HG03097 (cell line): ENCODE data around the gene CAPZB.

Source experiments
- ATAC-seq: cut with Tn5 transposase; IDR thresholded peaks from one replicate; pipeline ENCODE4 v1.9.1; 2021; ENCODE audit not compliant: unreplicated experiment, low FRiP score

CAPZB gene

DNA sequence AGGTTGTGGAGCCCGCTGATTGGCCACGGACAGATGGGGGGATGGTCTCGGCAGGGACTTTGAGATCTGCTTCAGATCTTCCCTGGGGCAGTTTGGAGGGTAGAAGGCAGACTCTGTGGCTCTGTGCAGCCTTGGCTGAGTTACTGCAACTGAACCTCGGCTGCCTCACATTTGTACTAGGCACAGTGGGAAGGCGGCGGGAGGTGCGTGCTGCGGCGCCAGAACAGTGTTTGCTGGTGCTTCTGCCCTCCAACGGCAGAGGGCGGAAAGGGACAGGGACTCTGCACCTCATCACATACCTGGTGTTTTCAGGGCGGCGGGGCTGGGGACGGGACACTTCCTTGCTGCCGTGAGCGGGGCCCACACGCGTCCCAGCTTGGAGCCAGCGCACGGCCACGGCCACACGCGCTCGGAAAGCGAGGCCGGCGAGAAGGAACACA lies 147.0 kb downstream of the CAPZB start:
- no peak for ATAC-seq

DNA sequence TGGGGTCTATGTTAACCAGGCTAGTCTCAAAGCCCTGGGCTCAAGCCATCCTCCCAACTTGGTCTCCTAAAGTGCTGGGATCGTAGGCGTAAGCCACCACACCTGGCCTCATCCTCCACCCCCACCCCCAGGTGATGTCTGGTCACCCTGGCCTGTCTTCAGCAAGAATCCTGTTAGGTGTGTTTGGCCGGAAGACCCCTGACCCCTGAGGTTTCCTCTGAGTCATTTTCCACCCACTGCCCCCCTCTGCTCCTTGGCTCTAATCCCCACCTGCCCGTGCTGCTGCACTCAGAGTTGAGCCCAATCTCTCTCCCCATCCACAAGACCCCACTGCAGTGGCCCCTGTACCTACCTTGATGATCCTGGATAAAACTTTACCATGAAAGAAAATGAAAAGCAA lies 148.1 kb downstream of the CAPZB start:
- no peak for ATAC-seq

DNA sequence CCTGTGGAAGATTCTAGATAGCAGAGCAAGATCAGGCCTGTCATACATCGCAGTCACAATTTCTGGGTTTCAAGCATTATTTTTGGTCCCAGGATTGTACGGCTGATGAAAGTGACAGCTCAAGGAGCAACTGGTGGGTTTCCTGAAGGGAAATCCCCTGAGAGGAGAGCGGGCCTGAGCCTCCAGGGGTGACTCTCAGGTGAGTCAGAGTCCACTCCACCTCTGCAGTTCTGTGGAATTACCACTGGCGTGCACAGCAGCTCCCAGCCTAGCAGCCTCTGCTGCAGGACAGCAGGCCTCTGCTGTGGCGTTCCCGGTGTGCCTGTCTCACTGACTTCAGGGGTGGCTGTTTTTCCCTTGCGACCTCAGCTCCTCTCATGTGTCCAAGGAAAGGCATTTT lies 148.8 kb downstream of the CAPZB start:
- ATAC-seq: no peak

DNA sequence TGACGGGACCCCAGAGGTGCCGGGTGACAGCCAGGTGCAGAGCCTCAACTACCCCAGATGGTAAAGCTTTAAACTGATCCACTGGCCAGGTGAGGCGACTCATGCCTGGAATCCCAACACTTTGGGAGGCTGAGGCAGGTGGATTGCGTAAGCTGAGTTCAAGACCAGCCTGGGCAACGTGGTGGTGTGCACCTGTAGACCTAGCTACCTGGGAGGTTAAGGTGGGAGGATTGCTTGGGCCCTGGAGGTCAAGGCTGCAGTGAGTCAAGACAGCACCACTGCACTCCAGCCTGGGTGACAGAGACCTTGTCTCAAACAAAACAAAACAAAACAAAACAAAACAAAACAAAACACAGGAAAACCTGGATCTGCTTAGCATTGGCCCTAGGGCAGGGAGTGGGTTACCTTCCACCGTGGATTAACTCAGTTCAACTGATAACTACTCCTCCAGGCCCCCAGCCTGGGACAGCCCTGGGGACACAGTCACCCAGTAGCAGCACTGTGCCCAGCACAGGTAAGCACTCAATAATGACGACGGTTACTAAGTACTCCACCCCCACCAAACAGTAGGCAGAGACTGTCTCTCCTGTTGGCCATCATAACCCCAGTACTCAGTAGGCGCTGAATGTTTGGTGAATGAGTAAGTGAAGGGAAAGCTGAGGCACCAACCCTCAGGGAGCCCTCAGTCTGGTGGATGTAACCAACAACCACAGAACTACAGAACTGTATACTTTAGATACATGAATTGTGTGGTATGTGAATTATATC lies 151.6 kb downstream of the CAPZB start:
- ATAC-seq: no peak

DNA sequence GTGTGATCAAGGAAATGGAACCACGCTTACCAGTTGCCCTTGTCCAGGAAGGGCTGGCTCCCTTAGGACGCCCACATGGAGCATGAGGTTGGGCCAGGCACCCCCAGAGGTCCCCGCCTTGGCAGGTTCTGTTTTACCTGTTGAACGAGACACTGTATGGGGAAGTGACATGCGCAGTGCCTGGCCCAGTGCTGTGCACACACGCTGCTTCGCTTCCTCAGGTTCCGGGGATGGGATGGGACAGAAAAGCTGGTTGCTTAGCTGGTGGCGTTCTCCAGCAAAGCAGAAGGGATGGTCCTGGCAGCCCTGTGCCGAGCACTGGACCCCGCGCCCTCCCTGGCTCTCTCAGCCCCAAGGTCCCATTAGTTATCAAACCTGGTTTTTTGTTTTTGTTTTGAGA lies 152.5 kb downstream of the CAPZB start:
- ATAC-seq: no peak

DNA sequence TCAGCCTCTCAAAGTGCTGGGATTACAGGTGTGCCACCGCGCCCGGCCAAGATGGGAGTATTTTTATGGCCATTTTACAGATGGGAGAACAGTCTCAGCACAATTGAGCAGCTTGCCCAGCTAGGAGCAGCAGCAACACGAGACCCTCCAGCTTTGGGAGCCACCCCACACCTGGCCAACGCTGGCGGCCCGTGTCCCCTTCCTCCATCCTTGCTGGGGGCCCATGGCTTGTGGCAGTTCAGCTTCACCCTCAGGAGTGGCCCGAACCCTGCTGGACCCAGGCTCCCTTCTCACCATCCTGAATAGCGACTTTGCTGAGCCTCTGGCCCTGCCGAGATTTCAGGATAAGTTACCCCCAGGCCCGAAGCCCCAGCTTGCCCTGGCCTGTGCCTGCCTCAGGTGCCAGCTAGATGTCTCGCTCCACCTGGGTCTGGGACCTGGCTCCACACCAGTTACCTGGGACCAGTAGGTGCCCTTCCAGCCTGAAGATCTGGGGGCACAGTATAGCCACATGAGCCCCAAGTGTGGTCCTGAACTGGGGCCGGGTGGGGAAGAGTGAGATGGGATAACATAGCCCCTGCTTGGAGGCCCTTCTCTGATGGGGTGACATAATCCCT lies 154.0 kb downstream of the CAPZB start:
- no peak for ATAC-seq

DNA sequence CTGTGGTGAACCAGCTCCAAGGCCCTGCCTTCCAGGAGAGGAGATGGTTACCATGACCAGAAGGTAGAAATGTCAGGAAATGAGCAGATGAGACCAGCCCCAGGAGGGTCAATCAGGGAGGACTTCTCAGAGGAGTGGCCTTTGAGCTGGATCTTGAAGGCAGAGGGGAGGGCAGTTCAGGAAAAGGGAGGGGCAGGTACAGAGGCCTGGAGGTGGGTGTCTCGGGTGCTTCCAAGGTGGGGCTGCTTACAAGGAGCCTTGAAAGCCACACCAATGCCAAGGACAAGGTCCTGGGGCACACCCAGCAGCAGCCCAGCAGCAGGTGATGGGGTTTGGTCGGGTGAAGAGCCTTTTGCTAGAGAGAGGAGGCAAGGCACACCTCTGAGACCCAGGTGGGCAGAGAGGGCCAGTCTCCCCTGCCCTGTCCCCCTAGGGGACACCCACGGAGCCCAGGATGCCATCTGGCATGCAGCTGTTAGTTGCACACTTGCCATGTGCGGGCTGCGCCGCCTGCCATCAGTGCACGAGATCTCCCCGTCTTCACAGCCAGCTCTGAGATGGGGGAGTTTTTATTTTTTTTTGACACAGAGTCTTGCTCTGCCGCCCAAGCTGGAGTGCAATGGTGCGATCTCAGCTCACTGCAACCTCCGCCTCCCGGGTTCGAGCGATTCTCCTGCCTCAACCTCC lies 154.7 kb downstream of the CAPZB start:
- no peak for ATAC-seq

DNA sequence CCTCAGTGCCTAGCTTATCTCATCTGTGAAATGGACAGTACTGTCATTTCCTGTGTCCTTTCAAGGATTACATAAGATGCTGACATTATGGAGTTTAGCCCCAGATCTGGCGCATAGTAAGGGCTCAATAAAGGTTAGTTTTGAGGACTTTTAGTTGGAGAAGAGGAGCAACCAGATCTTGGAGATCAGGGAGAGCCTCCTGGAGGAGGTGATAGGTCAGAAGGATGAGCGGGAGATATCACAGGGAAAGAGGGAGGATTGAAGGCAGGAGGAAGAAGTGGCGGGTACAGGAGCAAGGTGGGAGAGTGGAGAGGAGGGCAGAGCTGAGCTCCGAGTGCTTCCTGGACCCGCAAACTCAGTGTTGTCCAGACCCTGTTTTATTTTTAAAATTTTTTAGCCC lies 155.7 kb downstream of the CAPZB start:
- no peak for ATAC-seq

DNA sequence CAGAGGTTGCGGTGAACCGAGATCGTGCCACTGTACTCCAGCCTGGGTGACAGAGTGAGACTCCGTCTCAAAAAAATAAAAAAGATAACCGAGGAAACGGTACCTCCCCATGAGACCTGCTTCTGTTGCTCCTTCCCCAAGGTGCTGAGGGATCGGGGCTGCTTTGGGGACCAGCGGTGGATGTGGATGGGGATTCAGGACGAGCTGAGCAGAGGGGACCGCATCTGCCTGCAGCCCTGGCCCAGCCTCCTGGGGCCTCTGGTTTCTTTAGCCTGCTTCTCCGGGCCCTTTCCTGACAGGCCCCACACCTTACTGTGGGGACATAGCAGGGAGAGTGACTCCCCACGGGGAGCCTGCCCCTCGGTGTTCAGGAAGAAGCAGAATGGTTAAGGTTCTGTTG lies 156.2 kb downstream of the CAPZB start:
- no peak for ATAC-seq

DNA sequence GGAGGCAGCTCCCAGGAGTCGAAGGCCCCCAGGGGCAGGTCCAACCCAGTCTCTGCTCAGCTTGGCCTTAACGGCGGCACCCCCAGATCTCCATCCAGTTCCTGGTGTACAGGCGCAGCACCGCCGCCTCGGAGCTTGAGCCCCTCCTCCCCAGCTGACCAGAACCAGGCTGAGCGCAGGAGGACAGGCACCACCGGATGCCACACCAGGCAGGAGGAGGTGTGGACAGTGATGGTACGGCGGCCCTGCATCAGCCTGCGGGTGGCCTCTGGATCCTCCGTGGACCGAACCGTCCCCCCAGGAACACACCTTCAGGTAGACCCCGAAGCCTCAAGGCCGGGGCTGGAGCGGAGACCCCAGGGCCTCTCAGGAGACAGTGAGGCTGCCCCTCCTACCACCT lies 156.9 kb downstream of the CAPZB start:
- ATAC-seq: no peak

DNA sequence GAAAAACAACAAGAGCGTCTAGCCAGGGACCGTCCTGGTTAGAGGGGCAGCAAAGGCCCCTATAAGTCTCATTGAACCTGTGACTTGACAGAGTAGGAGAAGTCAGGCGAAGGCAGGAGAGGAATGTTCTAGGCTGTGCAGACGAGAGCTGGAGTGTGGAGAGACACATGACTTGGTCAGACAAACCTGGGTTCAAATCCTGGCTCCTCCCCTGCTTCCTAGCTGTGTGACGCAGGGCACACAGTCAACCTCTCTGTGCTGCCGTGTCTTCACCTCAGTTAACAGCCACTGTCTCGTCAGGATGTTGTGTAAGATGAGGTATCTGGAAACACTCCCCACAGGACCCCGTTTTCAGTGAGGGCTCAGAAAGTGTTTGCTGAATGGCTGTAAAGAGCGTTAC lies 157.6 kb downstream of the CAPZB start:
- no peak for ATAC-seq

DNA sequence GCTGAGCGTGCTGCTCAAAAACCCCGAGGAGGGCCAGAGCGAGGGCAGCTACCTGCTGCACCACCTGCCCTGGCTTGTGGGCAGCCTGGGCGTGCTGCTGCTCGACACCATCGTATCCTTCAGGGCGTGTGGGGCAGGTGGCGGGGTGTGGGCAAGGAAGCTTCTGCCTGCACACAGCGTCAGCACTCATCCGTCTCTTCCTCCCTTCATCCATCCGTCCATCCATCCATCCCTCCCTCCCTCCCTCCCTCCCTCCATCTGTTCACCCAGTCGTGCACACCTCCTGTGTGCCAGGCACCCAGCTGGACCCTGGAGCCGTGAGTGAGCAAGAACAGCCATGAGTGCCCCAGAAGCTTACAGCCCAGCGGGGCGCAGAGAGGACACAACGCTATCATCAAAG lies 158.0 kb downstream of the CAPZB start:
- ATAC-seq: no peak

DNA sequence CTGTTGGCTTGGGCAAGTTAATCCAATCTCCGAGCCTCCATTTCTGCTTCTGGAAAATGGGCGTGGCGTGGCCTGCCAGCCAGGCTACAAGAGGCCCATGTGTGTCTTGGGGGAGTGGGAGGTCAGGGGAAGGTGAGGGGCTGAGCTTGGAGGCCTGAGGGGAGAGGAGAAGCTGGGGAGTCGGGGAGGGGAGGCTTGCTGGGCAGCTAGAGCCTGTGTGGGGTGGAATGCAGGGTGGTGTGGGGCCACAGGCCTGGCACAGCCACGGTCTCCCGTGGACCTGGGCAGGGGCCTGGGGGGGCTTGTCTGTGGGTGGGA lies 158.6 kb downstream of the CAPZB start:
- ATAC-seq: no peak

DNA sequence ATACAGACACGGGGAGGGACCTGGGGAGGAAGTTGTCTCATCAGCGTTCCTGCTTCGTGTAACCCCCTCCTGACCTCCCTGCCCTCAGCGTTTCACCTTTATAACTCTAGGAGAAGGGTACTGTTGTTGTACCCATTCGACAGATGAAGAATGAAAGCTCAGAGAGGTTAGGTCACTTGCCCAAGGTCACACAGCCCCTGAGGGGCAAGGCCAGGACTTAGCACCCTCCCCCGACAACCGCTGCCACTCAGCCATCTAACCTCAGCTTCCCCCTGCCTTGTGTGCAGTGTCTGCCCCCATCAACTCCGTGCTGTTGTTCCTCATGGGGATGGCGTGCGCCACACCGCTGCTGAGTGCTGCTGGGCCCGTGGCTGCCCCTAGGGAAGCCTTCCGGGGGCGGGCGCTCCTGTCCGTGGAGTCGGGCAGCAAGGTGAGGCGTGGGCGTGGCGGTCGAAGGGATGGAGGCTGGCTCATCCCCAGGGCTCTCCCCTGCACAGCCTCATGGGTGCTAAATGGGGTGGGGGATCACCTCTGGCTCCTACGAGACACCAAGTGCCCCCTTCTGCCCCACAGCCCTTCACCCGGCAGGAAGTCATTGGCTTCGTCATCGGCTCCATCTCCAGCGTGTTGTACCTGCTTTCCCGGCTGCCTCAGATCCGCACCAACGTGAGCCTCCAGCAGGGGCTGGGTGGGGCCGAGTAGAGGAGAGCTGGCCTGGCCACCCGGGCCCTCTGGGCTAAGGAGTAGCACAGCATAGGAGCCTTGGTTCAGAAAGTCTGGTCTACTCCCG lies 159.2 kb downstream of the CAPZB start:
- no peak for ATAC-seq

DNA sequence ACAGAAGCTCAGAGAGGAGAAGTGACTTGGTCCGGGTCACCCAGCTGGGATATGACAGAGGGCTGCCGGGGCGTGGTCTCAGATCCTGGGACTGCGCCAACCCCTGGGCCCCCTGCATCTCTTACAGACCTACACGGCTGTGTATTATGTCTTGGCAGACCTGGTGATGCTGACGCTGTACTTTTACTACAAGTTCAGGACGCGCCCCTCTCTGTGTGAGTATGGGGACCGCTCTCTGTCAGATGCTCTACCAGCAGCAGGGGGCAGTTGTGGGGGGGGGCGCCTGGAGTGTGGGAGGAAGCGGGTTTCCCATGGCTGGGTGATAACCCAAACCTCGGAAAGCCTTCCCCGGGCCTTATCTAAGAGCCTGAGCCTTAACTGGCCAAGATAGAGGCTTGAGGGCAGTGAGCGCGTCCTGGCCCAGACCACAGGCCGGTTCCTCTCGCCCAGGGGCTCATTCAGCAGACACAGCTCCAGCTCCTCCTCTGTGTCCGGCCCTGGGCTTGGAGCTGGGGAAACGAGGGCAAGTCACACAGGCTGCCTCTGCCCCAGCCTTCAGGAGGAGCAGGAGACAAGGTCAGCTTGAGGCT lies 159.9 kb downstream of the CAPZB start:
- no peak for ATAC-seq

DNA sequence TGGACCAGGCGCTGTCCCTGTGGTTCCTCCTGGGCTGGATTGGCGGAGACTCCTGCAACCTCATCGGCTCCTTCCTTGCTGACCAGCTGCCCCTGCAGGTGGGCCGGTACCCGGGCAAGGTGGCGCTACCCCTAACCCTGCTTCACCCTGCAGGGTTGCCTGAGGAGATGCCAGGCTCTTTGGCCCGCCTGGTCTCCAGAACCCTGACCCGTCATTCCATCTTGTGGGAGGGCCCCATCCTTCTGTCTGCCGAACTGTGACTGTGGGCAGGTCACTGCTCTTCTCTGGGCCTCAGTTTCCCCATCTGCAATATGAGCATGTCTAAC lies 160.7 kb downstream of the CAPZB start:
- no peak for ATAC-seq

DNA sequence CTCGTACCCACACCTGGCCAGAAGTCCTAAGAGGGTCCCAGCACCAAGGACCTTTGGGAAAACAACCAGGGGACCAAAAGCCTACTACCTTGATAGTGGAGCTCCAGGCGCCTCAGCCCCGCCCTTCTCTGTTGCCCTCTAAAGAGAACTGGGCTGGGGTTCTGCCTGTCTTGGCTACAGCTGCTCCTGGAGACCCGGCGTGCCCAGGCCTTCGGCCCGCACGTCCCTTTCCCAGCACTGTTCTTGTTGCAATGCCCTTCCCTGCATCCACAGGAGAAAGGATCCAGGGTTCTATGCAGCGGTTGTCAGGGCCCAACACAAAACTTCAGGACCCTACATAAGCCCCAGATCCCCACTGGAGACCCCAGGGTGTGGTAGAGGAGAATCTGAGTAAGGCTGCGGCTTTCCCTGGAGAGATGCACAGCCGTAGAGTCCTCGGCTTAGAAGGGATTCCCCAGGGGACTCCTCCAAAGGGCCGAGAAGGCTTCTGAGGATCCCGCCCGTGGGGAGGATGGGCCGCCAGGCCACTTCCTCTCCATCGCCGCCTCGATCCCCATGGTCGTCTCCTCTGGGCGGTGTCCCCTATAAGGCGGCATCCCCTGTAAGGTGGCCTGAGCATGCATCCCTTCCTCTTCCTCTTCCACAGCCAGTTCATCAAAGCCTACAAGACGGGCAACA lies 161.2 kb downstream of the CAPZB start:
- no peak for ATAC-seq

DNA sequence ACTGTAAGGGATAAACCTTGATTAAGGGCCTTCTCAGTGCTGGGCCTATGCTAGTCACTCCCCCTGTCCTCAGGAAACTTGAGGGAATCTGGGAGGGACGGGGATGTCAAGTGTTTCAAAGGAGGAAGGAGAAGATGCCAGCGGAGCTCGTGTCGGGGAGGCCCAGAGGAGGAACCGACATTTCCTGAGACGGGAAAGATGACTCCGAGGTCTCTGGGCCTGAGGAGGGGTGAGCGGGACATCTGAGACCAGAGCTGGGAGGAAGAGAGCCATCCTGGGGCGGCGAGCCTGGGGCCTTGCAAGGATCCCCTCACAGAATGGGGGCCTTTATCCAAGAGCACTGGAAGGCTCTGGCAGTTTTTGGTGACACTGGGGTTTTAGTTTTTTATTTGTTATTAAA lies 162.9 kb downstream of the CAPZB start:
- no peak for ATAC-seq

DNA sequence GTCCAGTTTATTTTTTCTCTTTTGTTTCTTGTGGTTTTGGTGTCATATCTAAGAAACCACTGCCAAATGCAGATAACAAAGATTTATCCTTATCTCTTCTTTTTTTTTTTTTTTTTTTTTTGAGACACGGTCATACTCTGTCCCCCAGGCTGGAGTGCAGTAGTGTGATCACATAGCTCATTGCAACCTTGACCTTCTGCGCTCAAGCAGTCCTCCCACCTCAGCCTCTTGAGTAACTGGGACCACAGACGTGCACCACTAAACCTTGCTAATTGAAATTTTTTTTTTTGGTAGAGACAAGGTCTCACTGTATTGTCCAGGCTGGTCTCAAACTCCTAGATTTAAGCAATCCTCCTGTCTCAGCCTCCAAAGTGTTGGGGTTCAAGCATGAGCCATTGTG lies 164.3 kb downstream of the CAPZB start:
- ATAC-seq: no peak

DNA sequence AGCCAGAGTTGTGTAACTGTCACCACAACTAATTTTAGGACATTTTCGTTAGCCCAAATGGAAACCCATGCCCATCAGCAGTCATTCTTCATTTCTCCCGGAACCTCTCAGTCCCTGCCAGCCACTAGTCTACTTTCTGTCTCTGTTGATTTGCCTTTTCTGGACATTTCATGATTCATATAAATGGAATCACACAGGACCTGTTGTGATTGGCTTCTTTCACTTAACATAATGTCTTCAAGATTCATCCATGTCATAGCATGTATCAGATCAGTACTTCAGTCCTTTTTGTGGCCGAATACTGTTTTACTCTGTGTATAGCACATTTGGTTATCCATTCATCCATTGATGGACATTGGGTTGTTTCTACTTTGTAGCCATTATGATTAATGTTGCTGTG lies 166.1 kb downstream of the CAPZB start:
- no peak for ATAC-seq
